Stimulated activated CD4-positive, alpha-beta T cell treated with anti-CD3 and anti-CD28 coated beads, Interleukin-4, amount 100 ng/mL, for 24 hours (primary cell): ENCODE data around the gene DTNB.
A peak's percentile ranks its signal among the peaks of the same experiment; 100 is the strongest.

Source experiments
- DNase-seq: peaks from one replicate; pipeline ENCODE4 v3.0.0-alpha.2; 2020

The DTNB gene

DNA sequence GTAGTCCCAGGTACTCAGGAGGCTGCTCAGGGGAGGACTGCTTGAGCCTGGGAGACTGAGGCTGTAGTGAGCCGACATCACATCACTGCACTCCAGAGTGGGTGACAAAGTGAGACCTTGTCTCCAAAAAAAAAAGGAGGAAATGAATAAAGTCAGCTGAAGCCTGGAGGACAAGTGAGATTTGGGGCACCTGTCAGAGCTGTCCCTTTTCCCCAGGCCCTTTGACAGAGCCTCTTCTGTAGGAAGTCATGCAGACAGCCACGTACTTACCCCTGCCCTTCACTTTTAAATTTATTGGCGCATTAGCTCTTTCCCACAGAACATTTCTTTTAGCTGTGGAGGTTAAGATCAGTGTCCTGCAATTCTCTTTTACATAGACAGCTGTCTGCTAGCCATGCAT lies 180.7 kb downstream of the DTNB start:
- no peak for DNase-seq

DNA sequence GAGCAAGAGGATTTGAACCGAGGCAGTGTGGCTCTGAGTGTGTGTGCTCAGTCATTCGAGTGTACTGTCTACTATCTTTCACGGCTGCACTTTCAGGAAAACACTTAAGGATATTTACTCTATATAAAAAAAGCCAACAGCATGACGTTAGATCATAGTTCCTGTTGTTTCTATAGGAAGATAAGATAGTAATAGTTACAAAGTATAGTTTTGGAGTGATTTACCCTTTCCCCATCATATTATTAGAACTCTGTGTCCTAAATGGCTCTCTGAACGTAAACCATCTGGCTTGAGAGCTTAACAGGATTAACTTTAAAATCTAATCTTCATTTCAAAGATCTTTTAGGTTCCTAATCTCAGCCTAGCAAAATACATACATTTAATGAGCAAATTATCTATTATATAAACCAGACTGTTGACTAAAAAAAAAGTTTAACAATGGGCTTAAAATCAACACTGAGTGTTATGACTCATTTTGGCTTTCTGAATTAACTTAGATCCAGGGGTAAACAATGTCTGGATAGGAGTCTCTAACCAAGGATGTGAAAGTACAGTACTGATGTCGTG lies 181.3 kb downstream of the DTNB start:
- no peak for DNase-seq

DNA sequence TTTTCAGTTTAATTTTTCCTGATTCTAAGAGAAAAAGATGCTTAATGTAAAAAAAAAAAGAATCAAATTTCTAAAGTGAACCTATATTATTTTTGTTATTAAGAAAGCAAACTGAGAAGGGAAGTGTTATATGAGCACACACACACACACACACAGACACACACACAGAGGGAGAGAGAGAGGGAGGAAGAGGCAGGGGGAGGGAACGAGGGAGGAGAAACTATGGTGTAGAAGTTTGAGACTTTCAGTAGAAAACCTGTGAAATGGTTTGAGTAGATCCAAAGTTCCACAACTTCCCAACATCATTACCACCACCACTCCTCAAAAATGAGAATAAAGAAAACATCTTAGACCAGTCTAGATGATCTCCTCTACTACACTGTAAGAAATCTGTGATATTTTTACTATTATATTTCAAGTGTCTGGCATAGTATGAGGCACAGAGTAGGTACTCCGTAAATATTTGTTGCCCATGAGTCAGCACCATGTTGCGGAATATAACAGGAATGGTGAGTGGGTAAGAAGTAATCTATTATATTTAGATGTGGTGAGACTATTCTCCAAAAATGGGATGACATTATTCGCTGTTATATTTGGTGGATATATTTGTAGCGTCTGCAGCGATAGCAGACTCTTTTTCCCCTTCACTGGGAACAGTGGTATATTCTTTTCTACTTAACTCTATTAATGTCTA lies 182.2 kb downstream of the DTNB start:
- DNase-seq, result no peak

GRCh38 chr2:25490217-25490616 lies 183.2 kb downstream of the DTNB start:
- no peak for DNase-seq

GRCh38 chr2:25489631-25490030 lies 183.7 kb downstream of the DTNB start:
- DNase-seq, result no peak

DNA sequence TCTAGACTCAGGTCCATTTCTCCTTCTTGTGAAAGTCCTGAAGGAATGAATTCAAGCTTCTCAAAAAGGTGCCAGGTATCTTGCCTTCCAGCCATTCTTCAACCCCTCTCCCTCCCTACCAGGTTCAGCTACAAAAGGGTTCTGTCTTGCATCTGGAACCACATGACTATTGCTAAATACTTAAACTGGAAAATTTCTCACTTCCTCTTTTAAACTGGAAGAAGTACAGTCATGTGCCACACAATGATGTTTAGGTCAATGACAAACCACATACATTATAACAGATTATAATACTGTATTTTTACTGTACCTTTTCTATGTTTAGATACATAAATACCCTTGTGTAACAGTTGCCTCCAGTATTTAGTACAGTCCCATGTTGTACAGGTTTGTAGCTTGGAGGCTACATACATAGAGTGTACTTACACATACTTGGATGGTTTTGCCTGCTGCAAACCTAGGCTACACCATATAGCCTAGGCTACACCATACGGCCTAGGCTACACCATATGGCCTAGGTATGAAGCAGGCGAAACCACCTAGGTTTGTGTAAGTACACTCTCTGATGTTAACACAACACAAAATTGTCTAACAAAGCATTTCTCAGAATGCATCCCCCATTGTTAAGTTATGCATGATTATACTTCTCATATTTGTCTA lies 189.6 kb downstream of the DTNB start:
- DNase-seq, result no peak

GRCh38 chr2:25482341-25482740 lies 191.0 kb downstream of the DTNB start:
- DNase-seq, result no peak

DNA sequence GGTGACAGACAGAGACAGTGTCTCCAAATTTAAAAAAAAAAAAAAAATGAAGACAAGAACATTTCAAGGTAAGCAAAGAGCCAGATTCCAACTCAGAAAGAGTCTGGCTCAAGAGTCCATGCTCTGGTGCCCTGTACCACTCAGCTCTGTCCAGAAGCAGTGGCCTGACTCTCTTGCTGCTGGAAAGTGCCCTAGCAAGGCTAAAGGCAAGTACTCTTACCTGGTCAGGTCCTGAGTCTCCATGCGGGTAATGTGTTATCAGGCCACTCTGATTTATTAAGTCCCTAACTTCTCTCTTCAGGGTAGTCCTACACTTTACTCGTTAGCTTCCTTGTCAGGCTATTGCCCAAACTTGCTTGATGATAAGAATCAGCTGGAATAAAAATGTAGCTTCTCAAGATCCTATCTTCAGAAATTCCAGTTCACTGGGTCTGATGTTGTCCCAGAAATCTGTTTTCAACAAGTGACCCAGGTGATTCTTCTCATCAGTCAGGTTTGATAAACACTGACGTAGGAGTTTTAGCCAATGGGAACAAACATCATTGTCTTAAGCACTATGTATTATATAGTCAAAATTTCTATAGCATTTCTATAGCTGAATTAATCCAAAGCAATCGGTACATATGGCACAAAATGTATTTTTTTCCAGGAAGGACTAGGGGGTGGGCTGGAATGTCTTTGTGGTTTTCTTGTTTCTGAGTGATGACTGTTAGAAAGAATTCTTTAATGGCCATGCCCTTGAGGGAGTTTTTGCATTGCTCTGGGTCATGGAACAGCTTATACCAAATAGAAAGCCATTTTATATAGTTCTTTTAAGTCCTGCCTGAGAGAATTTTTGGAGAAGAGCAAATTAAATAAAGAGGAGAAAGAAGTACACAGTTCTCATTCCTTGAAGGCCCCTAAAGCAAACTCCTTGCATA lies 191.7 kb downstream of the DTNB start:
- DNase-seq, result no peak

- DNase-seq, result no peak
These were observed 192.8 kb downstream of the DTNB start for GRCh38 chr2:25480561-25480960.

- no peak for DNase-seq
These were observed 193.6 kb downstream of the DTNB start for GRCh38 chr2:25479761-25480160.

GRCh38 chr2:25478736-25479135 lies 194.6 kb downstream of the DTNB start:
- DNase-seq, result no peak

GRCh38 chr2:25473758-25474340 lies 199.5 kb downstream of the DTNB start:
- no peak for DNase-seq

- DNase-seq, result no peak
These were observed 200.2 kb downstream of the DTNB start for GRCh38 chr2:25473131-25473530.

DNA sequence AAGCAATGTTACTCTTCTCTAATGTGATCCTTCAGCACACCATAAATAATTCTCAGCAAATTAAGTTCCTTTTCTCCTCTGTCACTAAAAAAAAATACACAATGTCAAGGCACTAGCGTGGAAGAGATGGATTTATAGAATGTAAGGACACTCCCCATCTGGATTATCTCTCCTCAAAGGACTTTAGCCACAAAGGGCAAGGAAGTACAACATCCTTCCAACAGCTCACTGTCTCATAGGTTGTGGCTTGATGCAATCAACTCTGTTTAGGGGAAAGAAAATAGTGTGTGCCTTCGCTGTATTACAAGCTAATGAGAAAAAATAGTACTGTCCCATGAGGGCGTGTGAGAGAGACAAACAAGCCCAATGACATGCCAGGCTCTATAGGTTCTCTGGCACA lies 202.6 kb downstream of the DTNB start:
- DNase-seq, result no peak

DNA sequence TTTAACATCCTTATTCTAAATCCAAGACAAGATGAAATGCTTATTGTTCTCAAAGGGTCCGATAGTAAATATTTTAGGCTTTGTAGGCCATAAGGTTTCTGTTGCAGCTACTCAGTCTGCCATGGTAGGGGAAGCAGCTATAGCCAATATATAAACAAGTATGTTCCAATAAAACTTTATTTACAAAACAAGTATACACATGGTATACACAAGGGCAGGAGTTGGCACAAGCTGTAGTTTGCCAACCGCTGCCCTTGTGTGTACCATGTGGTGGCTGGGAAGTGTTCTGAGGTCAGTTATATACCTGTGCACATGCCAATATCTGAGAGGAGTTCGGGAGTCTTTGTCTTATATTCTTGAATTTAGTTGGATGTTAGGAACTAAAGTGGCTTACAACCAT lies 205.6 kb downstream of the DTNB start:
- DNase-seq, result no peak

DNA sequence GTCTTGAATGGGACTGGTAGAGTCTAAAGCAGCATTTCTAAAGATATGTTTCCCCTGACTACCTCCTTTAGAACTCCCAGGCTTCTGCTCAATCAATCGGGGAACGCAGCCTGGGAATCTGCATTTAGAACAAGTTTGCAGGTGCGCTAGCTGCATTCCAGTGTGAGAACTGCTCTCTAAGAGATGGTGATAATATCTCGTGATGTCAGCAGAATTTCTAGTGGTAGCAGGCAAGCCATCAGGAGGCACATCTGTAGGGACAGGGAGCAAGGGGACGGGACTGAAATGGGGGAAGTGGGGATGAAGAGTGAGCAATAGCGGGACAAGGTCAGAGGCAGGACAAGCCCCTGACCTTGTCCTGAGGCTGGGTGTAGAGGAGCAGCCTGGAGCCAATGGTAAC lies 211.4 kb downstream of the DTNB start:
- no peak for DNase-seq

DNA sequence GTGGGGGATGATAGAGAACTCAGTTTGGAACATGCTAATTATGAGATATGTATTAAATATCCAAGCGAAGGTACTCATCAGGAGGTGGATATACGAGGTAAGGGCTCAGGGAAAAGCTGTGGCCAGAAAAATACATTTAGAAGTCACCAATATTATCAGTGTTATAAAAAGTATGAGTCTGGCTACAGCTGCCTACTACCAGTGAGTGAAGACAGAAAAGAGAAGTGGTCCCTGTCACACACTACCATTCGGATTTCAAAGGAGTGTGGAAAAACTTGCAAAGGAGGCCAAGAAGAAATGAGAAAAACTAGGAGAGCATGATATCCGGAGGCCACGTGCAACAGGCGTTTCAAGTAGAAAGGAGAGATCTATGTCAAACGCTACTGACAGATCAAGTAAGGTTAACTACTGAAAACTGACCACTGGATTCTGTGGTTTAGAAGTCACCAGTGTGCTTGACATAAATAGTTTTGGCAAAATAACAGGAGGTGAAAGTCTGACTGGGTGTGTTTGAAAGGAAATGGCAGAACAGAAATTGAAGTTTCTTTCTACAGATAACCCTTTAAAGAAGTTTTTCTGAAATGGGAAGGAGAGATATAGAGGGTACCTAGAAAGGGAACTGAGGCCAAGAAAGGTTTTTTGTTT lies 213.0 kb downstream of the DTNB start:
- DNase-seq, result no peak

DNA sequence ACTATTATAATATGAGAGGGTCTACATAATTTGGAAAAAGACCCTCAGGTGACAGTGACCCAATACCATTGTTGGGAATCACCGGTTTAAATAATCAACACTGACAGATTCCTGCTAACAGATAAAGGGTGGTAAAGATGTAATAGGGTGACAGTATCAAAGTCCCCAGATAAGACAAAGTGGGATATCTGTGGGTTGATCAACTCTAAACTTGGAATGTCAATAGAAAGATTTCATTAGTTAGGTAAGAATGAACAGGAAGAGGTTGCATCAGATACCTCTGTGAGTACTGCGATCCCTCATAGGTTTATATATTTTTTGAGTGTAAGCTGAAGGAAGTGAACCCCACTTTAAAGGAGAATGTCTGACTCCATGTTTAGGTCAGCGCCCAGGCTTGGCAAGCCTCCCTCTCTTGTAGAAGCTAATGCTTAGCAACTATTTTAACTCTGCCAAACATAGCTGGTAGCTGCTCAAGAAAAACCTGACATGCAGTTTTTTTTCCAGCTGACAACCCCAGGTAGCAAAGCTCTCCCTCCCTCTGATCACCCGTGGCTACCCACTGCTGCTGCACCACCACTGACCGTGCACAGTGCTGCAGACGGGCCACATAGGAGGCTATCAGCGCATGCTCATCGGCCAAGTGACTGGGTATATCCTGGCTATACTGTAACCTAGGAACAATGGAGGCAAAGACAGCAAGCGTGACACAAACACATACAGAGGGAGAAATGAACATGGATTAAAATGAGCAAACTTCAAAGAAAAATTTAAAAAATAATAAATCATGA lies 218.4 kb downstream of the DTNB start:
- no peak for DNase-seq

- DNase-seq, result peak; percentile 45
These were observed 220.0 kb downstream of the DTNB start for GRCh38 chr2:25453199-25453905.

- DNase-seq, result no peak
These were observed 224.6 kb downstream of the DTNB start for GRCh38 chr2:25448808-25449207.

GRCh38 chr2:25447018-25447417 lies 226.4 kb downstream of the DTNB start:
- no peak for DNase-seq
